Astrocyte of the cerebellum (primary cell): ENCODE measurements around the gene DPH7.
"Not testable (repeated sequence)": the region's sequence is repeated elsewhere in the genome, so short reads cannot be mapped to it uniquely, and the experiment has no call there.

Experiments used
- DNase-seq: peaks from one replicate; pipeline ENCODE4 v3.0.0-alpha.2; 2011; ENCODE audit warnings: low read depth
- H3K4me3 ChIP-seq: 2 replicates; pipeline ENCODE4 v1.5.1; 2011; ENCODE audit warnings: mild to moderate bottlenecking, low read depth, low read length, moderate library complexity
- in situ Hi-C: cut with HindIII; loops from 2 replicates; pipeline ENCODE4 v1.10.0; 2017; ENCODE audit warnings: low sequenced_read_pairs
- TF ChIP-seq, protein P1 (sequence below): IDR thresholded peaks from 2 replicates; pipeline ENCODE4 v1.5.1; 2012; ENCODE audit warnings: low read length, low read depth, moderate library complexity, mild to moderate bottlenecking; ENCODE audit errors: missing control alignments

The DPH7 gene

GRCh38 chr9:137555179-137555578 lies 23.5 kb downstream of the DPH7 start:
- TF ChIP-seq, protein P1, sequence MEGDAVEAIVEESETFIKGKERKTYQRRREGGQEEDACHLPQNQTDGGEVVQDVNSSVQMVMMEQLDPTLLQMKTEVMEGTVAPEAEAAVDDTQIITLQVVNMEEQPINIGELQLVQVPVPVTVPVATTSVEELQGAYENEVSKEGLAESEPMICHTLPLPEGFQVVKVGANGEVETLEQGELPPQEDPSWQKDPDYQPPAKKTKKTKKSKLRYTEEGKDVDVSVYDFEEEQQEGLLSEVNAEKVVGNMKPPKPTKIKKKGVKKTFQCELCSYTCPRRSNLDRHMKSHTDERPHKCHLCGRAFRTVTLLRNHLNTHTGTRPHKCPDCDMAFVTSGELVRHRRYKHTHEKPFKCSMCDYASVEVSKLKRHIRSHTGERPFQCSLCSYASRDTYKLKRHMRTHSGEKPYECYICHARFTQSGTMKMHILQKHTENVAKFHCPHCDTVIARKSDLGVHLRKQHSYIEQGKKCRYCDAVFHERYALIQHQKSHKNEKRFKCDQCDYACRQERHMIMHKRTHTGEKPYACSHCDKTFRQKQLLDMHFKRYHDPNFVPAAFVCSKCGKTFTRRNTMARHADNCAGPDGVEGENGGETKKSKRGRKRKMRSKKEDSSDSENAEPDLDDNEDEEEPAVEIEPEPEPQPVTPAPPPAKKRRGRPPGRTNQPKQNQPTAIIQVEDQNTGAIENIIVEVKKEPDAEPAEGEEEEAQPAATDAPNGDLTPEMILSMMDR = no peak
- DNase-seq = no peak
- no peak overlapping the region for H3K4me3 ChIP-seq
- in situ Hi-C loops = no loop called here

DNA sequence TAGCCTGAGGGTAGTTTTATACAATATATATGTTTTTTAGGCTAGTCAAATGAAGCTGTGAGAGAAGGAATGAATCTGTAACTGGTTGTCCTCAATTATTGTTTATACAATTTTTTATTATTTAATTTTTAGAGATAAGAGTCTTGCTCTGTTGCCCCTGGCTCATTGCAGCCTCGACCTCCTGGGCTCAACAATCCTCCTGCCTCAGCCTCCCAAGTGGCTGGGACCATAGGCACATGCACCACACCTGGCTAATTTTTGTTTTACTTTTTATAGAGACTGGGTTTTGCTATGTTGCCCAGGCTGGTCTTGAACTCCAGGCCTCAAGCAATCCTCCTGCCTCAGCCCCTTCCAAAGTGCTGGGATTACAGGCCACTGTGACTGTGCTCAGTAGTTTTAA lies 24.4 kb downstream of the DPH7 start:
- no peak overlapping the region for H3K4me3 ChIP-seq
- no peak for DNase-seq
- TF ChIP-seq, protein P1 = no peak
- in situ Hi-C loops = no loop called here

- in situ Hi-C loops = not testable (repeated sequence)
Measured at GRCh38 chr9:137553654-137554053, 25.1 kb downstream of the DPH7 start.

GRCh38 chr9:137552022-137552768 lies 26.5 kb downstream of the DPH7 start:
- TF ChIP-seq, protein P1 = no peak
- DNase-seq = no peak
- in situ Hi-C loops = no loop called here
- peak overlapping the region; percentile 79 for H3K4me3 ChIP-seq

More at GRCh38 chr9:137553654-137554053, 25.1 kb downstream of the DPH7 start:
- not testable (repeated sequence) for DNase-seq, H3K4me3 ChIP-seq

DNA sequence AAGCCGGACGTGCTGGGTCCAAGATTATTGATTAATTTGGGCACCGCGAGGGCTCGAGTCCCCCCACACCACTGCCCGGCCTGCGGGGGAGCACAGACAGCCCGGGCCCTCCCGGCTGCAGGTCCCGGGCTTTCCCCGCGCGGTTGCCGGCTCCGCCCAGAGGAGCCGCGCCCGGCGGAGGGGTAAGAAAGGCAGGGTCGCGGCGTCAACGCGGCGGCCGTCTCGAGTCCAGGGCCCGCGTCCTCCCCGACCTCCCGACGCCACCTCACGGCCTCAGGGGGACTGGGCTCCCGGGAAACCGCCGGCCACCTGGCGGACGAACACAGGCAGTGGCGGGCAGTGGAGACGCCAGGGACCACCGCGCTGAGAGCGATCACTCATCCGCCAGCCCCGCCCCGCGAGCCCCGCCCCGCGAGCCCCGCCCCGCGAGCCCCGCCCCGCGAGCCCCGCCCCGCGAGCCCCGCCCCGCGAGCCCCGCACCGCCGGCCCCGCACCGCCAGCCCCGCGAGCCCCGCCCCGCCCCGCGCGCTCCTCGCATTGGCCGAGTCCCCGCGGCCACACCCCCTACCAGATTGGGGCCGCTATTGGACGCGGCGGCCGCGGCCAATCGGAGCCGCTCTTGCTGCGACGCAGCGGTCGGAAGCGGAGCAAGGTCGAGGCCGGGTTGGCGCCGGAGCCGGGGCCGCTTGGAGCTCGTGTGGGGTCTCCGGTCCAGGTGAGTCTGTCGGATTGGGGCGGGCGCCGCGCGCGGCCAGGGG lies 27.3 kb downstream of the DPH7 start, which contains the start of gene MRPL41:
Gene MRPL41 (plus strand): TSS at position 616 of the 758 bp plus-strand sequence. CDS start 203 bp downstream, outside the sequence.
- H3K4me3 ChIP-seq = peak within 1 kb of the TSS; percentile 79
- TF ChIP-seq, protein P1 = peak; percentile 46
- in situ Hi-C loops = no loop called here
- peak; percentile 53 for DNase-seq

DNA sequence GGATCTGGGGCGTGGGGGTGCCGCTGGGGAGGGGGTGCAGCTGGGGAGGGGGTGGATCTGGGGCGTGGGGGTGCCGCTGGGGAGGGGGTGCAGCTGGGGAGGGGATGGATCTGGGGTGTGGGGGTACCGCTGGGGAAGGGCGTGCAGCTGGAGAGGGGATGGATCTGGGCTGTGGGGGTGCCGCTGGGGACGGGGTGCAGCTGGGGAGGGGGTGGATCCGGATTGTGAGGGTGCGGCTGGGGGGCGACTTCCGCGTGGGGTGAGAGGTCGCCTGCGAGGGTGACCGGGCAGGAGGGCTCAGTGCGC lies 27.8 kb downstream of the DPH7 start:
- DNase-seq, in situ Hi-C loops: not testable (repeated sequence)
- H3K4me3 ChIP-seq = peak overlapping the region; percentile 65

DNA sequence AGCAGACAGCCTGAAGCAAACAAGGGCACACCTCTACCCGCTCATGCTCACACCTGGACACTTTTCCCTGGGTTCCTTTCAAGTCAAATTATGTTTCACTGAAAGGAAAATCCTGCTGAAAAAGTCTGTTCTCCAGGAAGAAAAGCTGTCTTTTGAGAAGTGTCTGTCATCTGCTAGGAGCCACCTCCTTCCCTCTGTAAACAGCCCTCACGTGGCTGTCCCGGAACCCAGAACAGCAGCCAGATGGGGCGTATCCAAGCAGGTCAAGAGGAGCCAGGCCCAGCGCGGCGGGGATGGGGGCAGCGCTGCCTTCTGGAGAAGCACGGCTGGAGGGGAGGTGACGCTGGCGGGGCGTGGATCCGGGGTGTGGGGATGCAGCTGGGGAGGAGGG lies 28.5 kb downstream of the DPH7 start, which contains the start of gene PNPLA7:
Gene PNPLA7 (minus strand): TSS at position 172 of the 391 bp plus-strand sequence. CDS start 205 bp downstream, outside the sequence.
- no peak for DNase-seq
- in situ Hi-C loops = no loop called here
- TF ChIP-seq, protein P1 = no peak
- peak within 1 kb of the TSS; percentile 65 for H3K4me3 ChIP-seq
